NB4 (cell line): ENCODE data around the gene TRAT1.

Source experiments
- CTCF ChIP-seq: IDR thresholded peaks from one replicate; pipeline ENCODE4 v1.5.1; 2012; ENCODE audit warnings: low read depth, low read length
- MYC ChIP-seq: IDR thresholded peaks from 2 replicates; pipeline ENCODE4 v1.6.1; 2011; ENCODE audit warnings: low read depth, low read length

DNA sequence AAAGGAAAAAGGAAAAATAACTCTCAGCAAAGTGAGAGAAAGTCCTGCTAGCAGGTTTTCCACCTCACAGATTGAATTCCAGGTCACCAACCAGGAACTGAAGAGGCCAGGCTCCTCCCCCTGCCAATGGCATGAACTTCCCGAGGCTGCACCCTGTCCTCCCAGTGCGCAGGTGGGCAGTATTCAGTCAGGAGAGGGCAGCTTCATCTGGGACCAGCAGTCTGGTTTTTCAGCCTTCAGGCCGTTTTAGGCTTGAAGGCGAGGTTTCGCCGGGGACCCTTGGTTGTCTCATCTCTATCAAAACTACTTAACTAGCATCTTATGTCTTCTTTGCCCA is 41.2 kb downstream of the TRAT1 start:
- no peak for TF ChIP-seq CTCF
- TF ChIP-seq MYC, result no peak
